Transverse colon (tissue), 3 donors: Measurements from ENCODE around the gene RNF5.

ENCODE experiments used
- POLR2A ChIP-seq: fragments of 450-650 bp; IDR thresholded peaks from one replicate; pipeline ENCODE4 v1.6.1; 2016; ENCODE audit warnings: antibody characterized with exemption, mild to moderate bottlenecking, moderate library complexity
- TF ChIP-seq, protein P1 (sequence below), 5 experiments: fragments of 200-600 bp in 3 of 5; fragments of 450-650 bp in 2 of 5; sonication (generic) in 3 of 5; IDR thresholded peaks; 1 replicate in 2 of 5; 2 replicates in 3 of 5; pipeline ENCODE4 v1.5.1; 2016 to 2017; ENCODE audit warnings: antibody characterized with exemption in 5 of 5, inconsistent platforms in 3 of 5, mild to moderate bottlenecking in 2 of 5, moderate library complexity in 1 of 5

DNA sequence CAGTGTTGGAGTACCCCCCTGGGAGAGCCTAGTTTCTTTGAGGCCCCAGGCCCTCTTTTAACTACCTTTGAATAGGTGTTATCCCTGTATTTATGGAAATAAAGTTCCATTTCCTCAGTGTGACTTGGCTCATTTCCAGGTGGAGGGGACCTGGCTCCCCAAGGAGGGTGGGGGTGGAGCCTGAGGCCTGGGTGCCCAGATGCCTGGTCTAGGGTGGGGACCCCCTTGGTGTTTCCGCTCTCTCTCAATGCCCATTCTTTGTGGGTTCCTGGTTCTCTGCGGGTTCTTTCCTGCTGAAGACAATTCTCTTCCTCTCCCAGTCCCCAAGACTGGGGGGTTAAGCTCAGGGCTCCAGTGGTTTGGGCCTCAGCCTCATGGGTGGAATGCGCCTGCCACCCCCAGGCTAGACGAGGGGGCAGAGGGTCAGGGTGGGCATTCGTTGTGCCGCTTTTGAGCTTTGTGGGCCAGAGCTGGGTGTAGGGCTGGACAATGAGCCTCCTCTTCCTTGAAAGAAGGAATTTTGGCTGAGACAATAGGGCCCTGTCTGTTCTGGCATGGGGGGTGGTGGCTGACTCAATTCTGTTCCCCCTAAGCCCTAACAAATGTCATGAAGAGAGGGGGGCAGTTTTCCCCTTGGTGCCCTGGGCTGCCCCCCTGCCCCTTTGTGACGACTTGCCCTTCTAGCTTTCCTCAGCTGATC is 14.5 kb upstream of the RNF5 start:
- no peak for TF ChIP-seq POLR2A
- TF ChIP-seq, protein P1, sequence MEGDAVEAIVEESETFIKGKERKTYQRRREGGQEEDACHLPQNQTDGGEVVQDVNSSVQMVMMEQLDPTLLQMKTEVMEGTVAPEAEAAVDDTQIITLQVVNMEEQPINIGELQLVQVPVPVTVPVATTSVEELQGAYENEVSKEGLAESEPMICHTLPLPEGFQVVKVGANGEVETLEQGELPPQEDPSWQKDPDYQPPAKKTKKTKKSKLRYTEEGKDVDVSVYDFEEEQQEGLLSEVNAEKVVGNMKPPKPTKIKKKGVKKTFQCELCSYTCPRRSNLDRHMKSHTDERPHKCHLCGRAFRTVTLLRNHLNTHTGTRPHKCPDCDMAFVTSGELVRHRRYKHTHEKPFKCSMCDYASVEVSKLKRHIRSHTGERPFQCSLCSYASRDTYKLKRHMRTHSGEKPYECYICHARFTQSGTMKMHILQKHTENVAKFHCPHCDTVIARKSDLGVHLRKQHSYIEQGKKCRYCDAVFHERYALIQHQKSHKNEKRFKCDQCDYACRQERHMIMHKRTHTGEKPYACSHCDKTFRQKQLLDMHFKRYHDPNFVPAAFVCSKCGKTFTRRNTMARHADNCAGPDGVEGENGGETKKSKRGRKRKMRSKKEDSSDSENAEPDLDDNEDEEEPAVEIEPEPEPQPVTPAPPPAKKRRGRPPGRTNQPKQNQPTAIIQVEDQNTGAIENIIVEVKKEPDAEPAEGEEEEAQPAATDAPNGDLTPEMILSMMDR (IDR thresholded peaks at IDR 0.05), result no peak
